Stimulated activated CD8-positive, alpha-beta memory T cell treated with anti-CD3 and anti-CD28 coated beads, Interleukin-2, amount 100 ng/mL, for 48 hours (primary cell): Measurements from ENCODE around the gene MTMR3.

Experiments
- DNase-seq, 2 donors: peaks; one replicate each; pipeline ENCODE4 v3.0.0-alpha.2; 2020; ENCODE audit warnings: low read depth in 2 of 2

The MTMR3 gene

GRCh38 chr22:29870574-29870973 lies 12.4 kb upstream of the MTMR3 start:
- no peak for DNase-seq

DNA sequence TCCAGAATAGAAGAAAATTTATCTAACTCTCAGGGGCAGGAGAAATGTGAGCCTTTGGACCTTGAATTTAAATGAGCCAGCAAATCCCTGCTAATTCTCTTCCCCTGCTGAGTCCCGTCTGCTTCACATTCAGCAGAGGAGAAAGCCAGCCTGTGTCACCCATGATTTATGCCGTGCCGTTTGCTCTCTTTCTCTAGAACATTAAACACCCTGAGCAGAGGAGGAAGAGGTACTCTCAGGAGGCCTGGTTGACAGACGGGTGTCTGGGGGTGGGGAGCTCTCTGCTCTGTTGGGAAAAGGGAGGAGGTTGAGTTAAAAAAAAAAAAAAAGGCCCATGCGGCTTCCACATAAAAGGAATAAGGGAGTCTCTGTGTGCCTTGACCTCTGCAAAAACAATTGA lies 11.3 kb upstream of the MTMR3 start:
- DNase-seq: no peak

DNA sequence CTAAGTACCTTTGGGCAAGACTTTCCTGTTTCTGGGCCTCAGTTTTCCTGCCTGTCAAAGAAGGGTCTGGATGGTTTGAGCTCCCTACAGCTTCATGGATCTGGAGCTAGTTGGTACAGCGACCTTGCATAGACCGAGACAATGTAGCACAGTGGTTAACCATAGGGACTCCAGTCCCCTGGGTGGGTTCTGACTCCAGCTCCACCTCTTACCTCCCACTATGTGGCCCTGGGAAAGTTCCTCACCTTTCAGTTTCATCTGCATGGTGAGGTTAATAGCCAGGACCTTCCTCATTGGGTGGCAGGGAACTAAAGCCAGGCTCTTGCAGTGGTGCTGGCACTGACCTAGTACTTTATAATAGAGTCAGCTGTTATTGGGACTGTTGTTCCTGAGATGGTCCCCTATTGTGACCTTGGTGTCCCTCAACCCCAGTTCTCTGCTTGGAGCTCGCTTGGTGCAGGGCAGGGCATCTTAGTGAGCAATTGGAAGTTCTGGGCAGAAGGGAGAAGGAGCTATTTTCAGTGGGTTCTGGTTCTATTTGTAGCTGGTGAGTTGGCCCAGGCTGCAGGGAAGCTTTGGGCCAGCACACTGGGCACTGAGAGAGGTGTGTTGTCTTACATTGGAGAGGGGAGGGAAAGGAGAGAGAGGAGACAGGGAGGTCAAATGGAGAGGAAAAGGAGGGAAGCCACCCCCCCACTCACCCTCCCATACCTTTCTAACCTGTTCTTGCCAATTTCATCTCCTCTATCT lies 10.7 kb upstream of the MTMR3 start:
- DNase-seq: no peak

DNA sequence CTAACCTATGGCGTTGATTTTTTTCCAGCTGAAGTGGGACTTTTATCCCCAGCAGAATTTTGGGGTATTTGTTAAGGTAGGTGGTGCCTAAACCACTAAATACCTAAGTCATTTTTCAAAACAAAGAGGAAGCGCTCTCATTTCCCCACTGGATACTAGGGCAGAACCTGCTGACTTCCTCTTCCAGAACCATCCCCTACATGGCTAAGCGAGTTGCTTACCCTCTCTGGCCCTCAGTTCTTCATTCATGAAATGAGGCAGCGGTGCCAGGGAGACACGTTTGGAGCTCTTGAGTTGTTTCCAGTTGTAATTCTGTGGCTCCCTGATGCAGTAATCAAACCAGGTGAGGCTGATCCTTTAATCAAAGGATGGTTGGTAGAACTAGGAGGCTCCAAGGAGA lies 10.0 kb upstream of the MTMR3 start:
- DNase-seq: no peak

- DNase-seq: no peak
Measured at GRCh38 chr22:29873943-29874342, 9.0 kb upstream of the MTMR3 start.

DNA sequence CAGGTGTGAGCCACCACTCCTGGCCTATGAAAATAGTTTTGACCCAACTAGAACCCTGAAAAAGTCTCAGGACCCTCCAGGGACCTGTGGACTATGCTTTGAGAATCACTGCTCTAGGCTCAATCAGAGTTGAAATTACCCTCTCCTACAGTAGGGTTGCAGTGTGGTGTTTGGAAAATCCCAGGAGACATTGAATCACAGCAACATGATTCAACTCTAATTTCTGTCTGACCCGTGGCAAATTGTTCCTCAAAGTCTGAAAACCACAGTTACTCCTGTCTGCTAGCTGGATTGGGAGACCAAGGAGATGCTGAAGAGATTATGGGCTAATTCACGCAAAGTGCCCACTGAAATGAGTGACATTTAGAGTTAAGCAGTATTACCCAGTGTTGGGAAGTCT lies 5.4 kb upstream of the MTMR3 start:
- DNase-seq: no peak

- DNase-seq: peak in 1 of 2 donors; percentile 13
Measured at GRCh38 chr22:29879753-29880152, 3.2 kb upstream of the MTMR3 start.

DNA sequence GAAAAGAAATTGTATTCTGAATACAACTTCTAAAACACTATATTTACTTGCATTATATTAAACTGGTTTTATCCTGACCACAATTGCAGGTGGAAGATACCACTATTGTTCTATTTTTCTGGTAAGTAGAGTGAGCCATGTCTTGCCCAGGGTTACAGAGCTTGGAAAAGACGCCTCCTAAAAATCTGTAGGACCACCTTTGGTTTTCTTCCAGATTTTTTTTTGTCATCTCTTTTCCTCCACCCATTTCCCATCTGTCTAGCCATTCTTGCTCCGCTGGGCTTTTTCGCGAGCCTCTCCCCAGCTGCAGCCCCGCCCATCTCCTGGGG lies 294 bp upstream of the MTMR3 start:
- DNase-seq: no peak

DNA sequence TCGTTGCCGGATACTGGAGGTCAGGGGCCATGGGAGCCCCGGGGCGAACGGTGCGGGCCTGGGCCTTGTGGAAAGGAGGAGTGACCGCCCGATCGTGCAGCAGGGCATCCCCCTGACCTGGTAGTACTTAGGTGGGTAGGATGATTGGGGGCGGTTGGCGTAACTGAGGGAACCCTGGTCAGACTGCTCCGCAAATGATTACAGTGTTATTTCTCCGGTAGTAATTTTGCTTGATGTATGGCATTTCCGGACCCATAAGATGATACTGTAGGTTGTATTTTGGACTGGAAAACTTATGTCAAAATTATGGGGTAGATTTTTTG lies 762 bp downstream of the MTMR3 start:
- DNase-seq: no peak

- no peak for DNase-seq
Measured at GRCh38 chr22:29885610-29886009, 2.6 kb downstream of the MTMR3 start.

GRCh38 chr22:29886596-29886995 lies 3.6 kb downstream of the MTMR3 start:
- DNase-seq: no peak

DNA sequence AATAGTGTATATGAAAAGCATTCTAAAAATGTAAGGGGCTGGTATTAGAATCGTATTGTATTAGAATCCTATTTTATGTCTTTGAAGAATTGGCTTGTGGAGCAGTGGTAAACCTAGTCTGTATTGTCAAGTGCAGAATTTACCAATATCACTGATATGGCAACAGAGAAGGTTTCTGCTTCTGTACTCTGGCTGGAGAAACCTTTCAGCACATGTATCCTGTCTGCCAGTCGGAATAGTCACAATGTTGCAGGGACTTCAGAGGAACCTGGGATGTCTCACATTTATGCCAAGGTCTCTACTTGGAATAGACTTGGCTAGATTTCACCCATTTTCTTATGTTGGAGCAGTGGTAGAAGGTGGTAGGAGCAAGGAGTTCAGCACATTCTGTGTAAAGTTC lies 4.4 kb downstream of the MTMR3 start:
- no peak for DNase-seq

- DNase-seq: no peak
Measured at GRCh38 chr22:29890760-29891159, 7.8 kb downstream of the MTMR3 start.

- no peak for DNase-seq
Measured at GRCh38 chr22:29892315-29893156, 9.6 kb downstream of the MTMR3 start.

- no peak for DNase-seq
Measured at GRCh38 chr22:29901354-29901753, 18.4 kb downstream of the MTMR3 start.

GRCh38 chr22:29903371-29903770 lies 20.4 kb downstream of the MTMR3 start:
- no peak for DNase-seq

GRCh38 chr22:29904020-29904419 lies 21.0 kb downstream of the MTMR3 start:
- no peak for DNase-seq

DNA sequence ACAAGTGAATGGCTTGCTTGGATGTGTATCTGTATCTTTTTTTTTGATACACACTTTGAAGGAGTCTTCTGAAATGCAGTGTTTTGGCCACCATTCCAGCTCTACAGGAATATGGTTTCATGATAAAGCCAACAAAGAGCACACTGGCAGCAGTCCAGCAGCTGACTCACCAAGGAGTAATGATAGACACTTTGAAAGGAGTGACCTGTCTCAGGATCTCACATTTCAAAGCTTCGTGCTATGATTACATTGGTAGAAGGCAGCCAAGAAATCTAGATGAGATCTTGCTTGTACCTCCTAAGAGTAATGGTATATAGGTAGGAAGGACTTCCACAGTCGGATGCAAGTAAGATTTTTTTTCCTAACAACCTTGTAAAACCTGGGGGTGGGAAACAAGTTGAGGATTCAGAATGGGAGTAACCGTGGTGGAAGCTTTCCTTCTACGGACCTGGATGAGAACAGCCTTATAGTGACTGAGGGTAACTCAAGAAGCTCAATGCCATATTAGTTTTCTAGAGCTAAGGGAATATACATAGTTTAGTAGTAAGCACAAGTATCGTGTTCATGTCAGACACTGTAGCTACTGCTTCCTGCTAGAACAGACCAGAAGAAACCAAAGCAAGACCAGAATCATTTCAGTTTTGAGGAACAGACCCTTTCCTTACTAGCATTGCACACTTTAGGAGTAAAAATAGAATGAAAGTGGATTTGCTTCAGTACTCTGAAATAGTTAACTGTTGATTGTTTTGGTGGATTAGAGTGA lies 25.0 kb downstream of the MTMR3 start:
- no peak for DNase-seq

- no peak for DNase-seq
Measured at GRCh38 chr22:29912141-29912540, 29.2 kb downstream of the MTMR3 start.

DNA sequence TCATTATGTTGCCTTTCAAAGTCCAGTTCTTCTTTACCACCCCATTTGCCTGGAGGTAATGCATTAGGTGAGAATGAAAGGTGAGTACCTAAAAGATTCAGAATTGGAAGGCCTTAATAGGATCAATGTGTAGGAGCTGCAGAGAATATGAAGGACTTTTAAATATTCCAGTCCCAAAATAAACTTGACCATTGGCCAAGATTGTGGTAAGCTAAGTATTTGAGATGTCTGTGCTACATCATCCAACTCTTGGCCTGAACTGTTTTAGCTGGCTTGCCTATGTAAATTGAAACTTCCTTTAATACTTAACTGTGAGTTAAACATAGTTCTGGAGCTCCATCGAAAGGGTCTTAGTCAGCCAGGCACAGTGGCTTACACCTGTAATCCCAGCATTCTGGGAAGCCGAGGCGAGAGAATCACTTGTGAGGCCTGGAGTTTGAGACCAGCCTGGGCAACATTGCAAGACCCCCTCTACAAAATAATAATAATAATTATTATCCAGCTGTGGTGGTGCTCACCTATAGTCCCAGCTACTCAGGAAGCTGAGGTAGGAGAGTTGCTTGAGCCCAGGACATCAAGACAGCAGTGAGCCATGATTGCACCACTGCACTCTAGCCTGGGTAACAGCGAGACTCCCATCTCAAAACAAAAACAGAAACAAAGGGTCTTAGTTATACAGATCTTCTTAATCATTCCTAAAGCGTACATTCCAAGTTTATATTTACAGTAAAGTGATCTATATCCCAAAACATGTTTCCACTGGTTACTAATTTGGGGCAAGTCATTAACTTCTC lies 29.8 kb downstream of the MTMR3 start:
- no peak for DNase-seq

DNA sequence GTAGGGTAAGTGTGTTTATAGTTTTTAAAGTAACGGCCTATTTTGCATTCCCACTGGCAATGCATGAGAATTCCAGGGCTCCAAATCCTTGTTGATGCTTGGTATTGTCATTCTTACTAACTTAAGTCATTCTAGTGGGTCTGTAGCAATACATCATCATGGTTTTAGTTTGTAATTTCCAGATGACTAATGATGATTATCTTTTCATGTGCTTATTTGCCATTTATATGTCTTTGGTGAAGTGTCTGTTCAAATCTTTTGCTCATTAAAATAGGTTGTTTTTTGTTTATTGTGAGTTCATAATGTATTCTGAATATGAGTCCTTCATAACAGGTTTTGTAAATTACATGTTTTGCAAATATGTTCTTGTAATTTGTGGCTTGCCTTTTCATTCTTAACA lies 31.2 kb downstream of the MTMR3 start:
- no peak for DNase-seq

- DNase-seq: no peak
Measured at GRCh38 chr22:29914991-29915533, 32.1 kb downstream of the MTMR3 start.
